ENCODE results near the gene PCDHB10.
"Not testable (repeated sequence)": the region's sequence is repeated elsewhere in the genome, so short reads cannot be mapped to it uniquely, and the experiment has no call there.

GRCh38 chr5:141201126-141201525 is 9.0 kb downstream of the PCDHB10 start:
- not testable (repeated sequence) for TF ChIP-seq CTCF, POLR2A (IDR thresholded peaks at IDR 0.05)
